ENCODE data around the gene PRCP.

PRCP gene

DNA sequence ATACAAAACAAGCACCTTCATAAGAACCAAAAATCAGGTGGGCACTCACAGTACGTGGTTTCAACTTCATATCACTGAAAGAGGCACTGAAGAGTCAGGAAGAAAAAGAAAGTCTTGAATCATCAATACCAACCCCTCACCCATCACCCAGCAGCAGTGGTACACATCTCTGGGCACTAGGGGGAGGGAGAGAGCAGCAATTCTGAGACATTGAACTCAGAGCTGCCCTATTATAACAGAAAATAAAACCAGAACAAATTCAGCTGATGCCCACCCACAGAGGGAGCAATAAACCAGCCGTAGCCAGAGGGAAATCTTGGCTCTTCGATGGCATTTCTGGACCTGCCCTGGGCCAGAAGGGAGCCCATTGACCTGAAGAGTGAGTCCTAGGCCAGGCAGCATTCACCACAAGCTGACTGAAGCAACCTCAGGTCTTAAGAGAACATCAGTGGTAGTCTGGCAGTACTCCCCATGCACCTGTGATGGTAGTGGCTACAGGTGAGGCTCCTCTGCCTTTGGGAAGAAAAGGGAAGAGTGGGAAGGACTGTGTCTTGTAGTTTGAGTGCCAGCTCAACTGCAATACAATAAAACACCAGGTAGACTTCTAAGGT, 124.4 kb downstream of the PRCP start:
- DNase-seq, result no peak

DNA sequence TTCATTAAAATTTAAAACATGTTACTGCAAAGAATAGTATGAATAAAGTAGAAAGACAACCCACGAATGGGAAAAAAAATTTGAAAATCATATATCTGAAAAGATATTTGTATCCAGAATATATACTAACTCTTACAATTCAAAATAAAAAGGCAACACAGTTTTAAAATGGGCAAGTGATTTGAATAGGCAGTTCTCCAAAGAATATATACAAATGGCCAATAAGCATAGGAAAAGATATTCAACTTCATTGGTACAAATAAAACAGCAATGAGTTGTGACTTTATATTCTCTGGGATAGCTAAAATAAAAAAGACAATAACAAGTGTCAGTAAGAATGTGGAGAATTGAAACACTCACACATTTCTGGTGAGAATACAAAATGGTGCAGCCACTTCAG, 125.0 kb downstream of the PRCP start:
- DNase-seq, result no peak
